ENCODE data around the gene CHRNG.

- TF ChIP-seq CTCF (IDR thresholded peaks at IDR 0.05) (no peak), ZFX (IDR thresholded peaks at IDR 0.05; ENCODE audit: borderline replicate concordance) (no peak)
These were observed 48.5 kb downstream of the CHRNG start for GRCh38 chr2:232588031-232588430.
